Mesenchymal stem cell (in vitro differentiated cells and primary cell): Measurements from ENCODE around the gene DLX6.

Experiments
- DNase-seq: peaks from one replicate; pipeline ENCODE4 v3.0.0-alpha.2; 2013
- H2AFZ ChIP-seq: one replicate; pipeline ENCODE4 v1.6.1; 2013; ENCODE audit warnings: low read depth, mild to moderate bottlenecking, control low read depth, inconsistent platforms, low read length, moderate library complexity
- H2AK5ac ChIP-seq: 2 replicates; pipeline ENCODE4 v1.6.1; 2013; ENCODE audit warnings: low read length, moderate library complexity, mild to moderate bottlenecking, inconsistent platforms; ENCODE audit not compliant: severe bottlenecking
- H2BK120ac ChIP-seq: one replicate; pipeline ENCODE4 v1.6.1; 2013; ENCODE audit warnings: low read depth, mild to moderate bottlenecking, inconsistent platforms, low read length, moderate library complexity
- H2BK12ac ChIP-seq, 2 experiments: one replicate each; pipeline ENCODE4 v1.6.1; 2013; ENCODE audit warnings: inconsistent platforms in 2 of 2, low read length in 2 of 2, mild to moderate bottlenecking in 2 of 2, moderate library complexity in 2 of 2, control low read depth in 1 of 2
- H2BK15ac ChIP-seq: one replicate; pipeline ENCODE4 v1.6.1; 2013; ENCODE audit warnings: mild to moderate bottlenecking, low read depth, inconsistent platforms; ENCODE audit not compliant: poor library complexity, severe bottlenecking
- H2BK5ac ChIP-seq: 2 replicates; pipeline ENCODE4 v1.6.1; 2013; ENCODE audit warnings: low read depth, mild to moderate bottlenecking, low read length, control low read depth, inconsistent platforms; ENCODE audit not compliant: poor library complexity, severe bottlenecking
- H3K14ac ChIP-seq, 2 experiments: one replicate each; pipeline ENCODE4 v1.6.1; 2013; ENCODE audit warnings: inconsistent platforms in 2 of 2, low read length in 2 of 2, control low read depth in 1 of 2, mild to moderate bottlenecking in 1 of 2, moderate library complexity in 1 of 2
- H3K18ac ChIP-seq, 2 experiments: one replicate each; pipeline ENCODE4 v1.6.1; 2013; ENCODE audit warnings: inconsistent platforms in 2 of 2, low read length in 2 of 2, control low read depth in 1 of 2, low read depth in 1 of 2, mild to moderate bottlenecking in 1 of 2
- H3K23ac ChIP-seq, 2 experiments: one replicate each; pipeline ENCODE4 v1.6.1; 2013; ENCODE audit warnings: inconsistent platforms in 2 of 2, low read length in 2 of 2, mild to moderate bottlenecking in 2 of 2, moderate library complexity in 2 of 2, control low read depth in 1 of 2
- H3K27ac ChIP-seq: 2 replicates; pipeline ENCODE4 v1.5.1; 2013; ENCODE audit warnings: mild to moderate bottlenecking, moderate library complexity, low read length, control low read depth, inconsistent platforms; ENCODE audit not compliant: poor library complexity, severe bottlenecking
- H3K27me3 ChIP-seq, 2 experiments: 2 replicates each; pipeline versions ENCODE4 v1.6.1 to v1.7.0; 2013; ENCODE audit warnings: low read length in 2 of 2, mild to moderate bottlenecking in 2 of 2, moderate library complexity in 2 of 2, control low read depth in 1 of 2, inconsistent platforms in 1 of 2; ENCODE audit not compliant: control insufficient read depth in 1 of 2, insufficient read depth in 1 of 2
- H3K36me3 ChIP-seq, 2 experiments: 2 replicates each; pipeline versions ENCODE4 v1.6.1 to v1.7.0; 2013; ENCODE audit warnings: low read length in 2 of 2, control low read depth in 1 of 2, inconsistent platforms in 1 of 2, low read depth in 1 of 2, mild to moderate bottlenecking in 1 of 2; ENCODE audit not compliant: insufficient read depth in 2 of 2, control insufficient read depth in 1 of 2
- H3K4ac ChIP-seq, 2 experiments: one replicate each; pipeline ENCODE4 v1.6.1; 2013; ENCODE audit warnings: inconsistent platforms in 2 of 2, low read length in 2 of 2, mild to moderate bottlenecking in 2 of 2, moderate library complexity in 2 of 2, control low read depth in 1 of 2, low read depth in 1 of 2
- H3K4me1 ChIP-seq: 2 replicates; pipeline ENCODE4 v1.6.1; 2013; ENCODE audit warnings: low read depth, low read length, control low read depth; ENCODE audit not compliant: control insufficient read depth, insufficient read depth
- H3K4me2 ChIP-seq: 2 replicates; pipeline ENCODE4 v1.6.1; 2013; ENCODE audit warnings: low read length, mild to moderate bottlenecking, inconsistent platforms; ENCODE audit not compliant: poor library complexity, severe bottlenecking
- H3K4me3 ChIP-seq, 2 experiments: 2 replicates each; pipeline versions ENCODE4 v1.5.1 to v1.7.0; 2013; ENCODE audit warnings: low read length in 2 of 2, mild to moderate bottlenecking in 2 of 2, control low read depth in 1 of 2, low read depth in 1 of 2; ENCODE audit not compliant: insufficient read depth in 1 of 2
- H3K79me1 ChIP-seq: replicated peaks from 2 replicates; pipeline ENCODE4 v1.6.1; 2013; ENCODE audit warnings: mild to moderate bottlenecking, control low read depth, low read length, inconsistent platforms; ENCODE audit not compliant: poor library complexity, severe bottlenecking
- H3K9ac ChIP-seq: 2 replicates; pipeline ENCODE4 v1.7.0; 2013; ENCODE audit warnings: mild to moderate bottlenecking, low read length, moderate library complexity
- H3K9me3 ChIP-seq: 2 replicates; pipeline ENCODE4 v1.7.0; 2013; ENCODE audit warnings: mild to moderate bottlenecking, low read length; ENCODE audit not compliant: control insufficient read depth
- H4K8ac ChIP-seq: one replicate; pipeline ENCODE4 v1.6.1; 2013; ENCODE audit warnings: inconsistent platforms, mild to moderate bottlenecking, low read length, moderate library complexity
- H4K91ac ChIP-seq: one replicate; pipeline ENCODE4 v1.6.1; 2013; ENCODE audit warnings: mild to moderate bottlenecking, low read length, inconsistent platforms
- WGBS: methylation state at CpG from one replicate; pipeline ENCODE4 v1.1.7; 2013; ENCODE audit warnings: mixed read lengths; 5-methylcytosine and 5-hydroxymethylcytosine counted together

Gene DLX6

DNA sequence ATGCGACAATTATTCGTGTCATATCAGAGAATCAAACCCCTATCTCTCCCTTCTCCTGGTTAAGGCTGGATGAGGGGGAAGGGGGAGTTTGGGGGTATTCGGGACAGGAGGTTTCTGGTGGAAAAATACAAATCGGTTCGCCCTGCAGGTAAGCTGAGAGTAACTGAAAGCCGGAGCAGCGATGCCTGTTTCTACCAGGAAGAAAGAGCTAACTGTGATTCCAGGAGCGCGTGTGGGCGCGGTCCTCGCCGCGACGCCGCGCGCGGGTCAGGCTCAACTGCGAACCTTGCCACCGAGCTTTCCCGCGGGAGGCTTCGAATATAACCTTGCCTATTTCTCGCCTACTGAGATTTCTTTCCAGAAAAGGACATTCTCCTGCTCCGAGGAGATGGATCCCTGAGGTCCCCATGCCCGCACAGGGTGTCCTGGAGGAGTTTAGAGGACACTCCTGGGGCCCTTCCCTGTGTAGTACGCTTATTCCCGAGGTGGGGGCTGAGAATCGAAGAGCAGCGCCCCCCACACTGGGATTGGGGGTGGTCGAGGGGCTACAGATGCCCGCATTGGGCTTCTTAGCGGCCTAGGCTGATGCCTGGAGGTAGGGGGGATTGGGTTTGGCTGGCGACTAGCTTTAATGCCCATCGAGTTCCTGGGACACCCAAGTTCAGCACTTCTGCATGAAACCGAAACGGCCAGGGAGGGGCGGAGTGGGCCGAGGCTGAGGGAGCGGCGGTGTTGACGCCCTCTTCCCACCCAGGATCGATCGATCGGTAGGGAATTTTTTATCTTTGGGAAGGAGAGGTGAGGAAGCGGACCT lies 13.0 kb upstream of the DLX6 start:
- Histone ChIP-seq H3K4me1 (no peaks in the 10 kb centered on the region), H4K8ac (no peak overlapping the region), H3K36me3 (no peaks in the 10 kb centered on the region), H3K23ac (no peak overlapping the region), H3K18ac (no peak overlapping the region), H3K4me3 (peak overlapping the region in 1 of 2 experiments; percentile 51), H3K9ac (no peak overlapping the region), H4K91ac (no peak overlapping the region), H2AFZ (no peak overlapping the region), H3K4me2 (no peak overlapping the region), H2BK15ac (no peak overlapping the region), H3K9me3 (peaks cover 11% of the 10 kb centered on the region), H3K4ac (no peak overlapping the region), H2AK5ac (no peak overlapping the region), H2BK120ac (no peak overlapping the region), H3K14ac (no peak overlapping the region), H2BK12ac (no peak overlapping the region), H3K27ac (no peak overlapping the region), H3K27me3 (peaks cover 77 to 95% of the 10 kb centered on the region in 2 experiments), H2BK5ac (no peak overlapping the region), H3K79me1 (no peaks in the 10 kb centered on the region)
- 3% methylated on average over 45 of the region's 47 CpGs for WGBS
- DNase-seq: no peak

DNA sequence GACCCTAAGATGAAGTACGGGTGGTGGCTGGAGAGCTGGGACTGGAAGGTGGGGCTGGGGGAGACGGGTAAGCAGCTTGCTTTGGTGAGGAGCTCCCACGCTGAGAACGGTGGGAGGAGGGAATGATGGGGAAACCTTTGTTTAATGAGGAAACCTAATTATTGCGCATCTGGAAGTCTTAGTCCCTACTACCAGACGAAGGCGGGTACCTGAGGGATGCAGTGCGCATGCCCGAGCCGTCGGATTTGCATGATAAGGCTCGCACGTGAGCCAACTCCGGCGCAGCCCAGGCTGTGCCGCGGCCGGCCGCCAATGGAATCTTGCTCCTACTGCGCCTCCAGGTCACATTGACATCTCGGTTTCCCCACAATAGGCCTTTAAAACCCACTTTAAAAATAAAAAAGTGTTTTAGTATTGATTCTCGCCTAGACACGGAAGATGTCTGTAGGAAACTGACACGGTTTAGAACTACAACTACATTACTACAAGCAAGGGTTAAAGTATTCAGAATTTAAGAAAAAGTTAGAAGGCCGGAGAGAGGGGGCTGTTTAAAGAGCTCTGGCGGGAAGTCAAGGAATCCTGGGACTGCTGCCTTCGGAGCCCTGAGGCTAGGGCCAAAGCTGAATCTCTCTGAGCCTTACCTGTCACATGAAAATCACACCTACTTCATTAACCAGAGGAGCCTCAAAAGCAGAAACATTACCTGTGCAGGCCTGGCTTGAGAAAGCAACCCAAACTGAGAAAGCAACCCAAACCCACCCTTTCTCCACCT lies 12.1 kb upstream of the DLX6 start:
- Histone ChIP-seq H4K8ac (no peak overlapping the region), H2BK15ac (no peak overlapping the region), H3K36me3 (no peaks in the 10 kb centered on the region), H3K9me3 (peaks cover 11% of the 10 kb centered on the region), H3K27me3 (peaks cover 83 to 96% of the 10 kb centered on the region in 2 experiments), H3K23ac (no peak overlapping the region), H3K18ac (no peak overlapping the region), H2BK12ac (no peak overlapping the region), H3K4me1 (no peaks in the 10 kb centered on the region), H3K4ac (no peak overlapping the region), H2BK5ac (no peak overlapping the region), H3K4me2 (no peak overlapping the region), H4K91ac (no peak overlapping the region), H3K9ac (no peak overlapping the region), H3K27ac (no peak overlapping the region), H3K4me3 (peak overlapping the region in 1 of 2 experiments; percentile 51), H3K79me1 (no peaks in the 10 kb centered on the region), H2AK5ac (no peak overlapping the region), H3K14ac (no peak overlapping the region), H2AFZ (no peak overlapping the region), H2BK120ac (no peak overlapping the region)
- WGBS: 9% methylated on average over 21 of the region's 27 CpGs
- no peak for DNase-seq

DNA sequence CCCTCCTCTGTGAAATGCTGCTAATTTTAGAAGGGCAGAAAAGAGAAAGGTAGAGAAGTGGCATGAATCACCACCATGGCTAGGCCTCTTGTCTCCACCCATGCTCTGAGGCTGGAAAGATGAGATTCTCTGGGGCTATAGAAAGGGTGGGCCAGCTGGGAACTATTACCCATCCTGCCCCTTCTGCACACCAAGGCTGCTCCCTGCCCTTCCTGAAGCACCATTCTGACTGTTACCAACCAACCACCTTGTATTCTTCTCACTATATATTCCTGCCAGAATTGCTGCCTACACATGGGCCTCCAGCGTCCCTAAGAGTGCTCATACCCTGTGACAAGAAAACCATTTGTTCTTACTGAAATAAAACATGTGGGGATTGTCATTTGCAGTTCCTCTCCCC lies 11.4 kb upstream of the DLX6 start:
- no peak overlapping the region for H3K23ac ChIP-seq
- no peaks in the 10 kb centered on the region for H3K36me3 ChIP-seq
- H3K4me1 ChIP-seq: peaks cover 1% of the 10 kb centered on the region
- WGBS: 0% methylated on average over 1 of the region's 1 CpG
- H2BK15ac ChIP-seq: no peak overlapping the region
- no peak overlapping the region for H2AK5ac ChIP-seq
- H2BK5ac ChIP-seq: no peak overlapping the region
- no peak overlapping the region for H3K14ac ChIP-seq
- peaks cover 11% of the 10 kb centered on the region for H3K9me3 ChIP-seq
- H2AFZ ChIP-seq: no peak overlapping the region
- peaks cover 83 to 96% of the 10 kb centered on the region in 2 experiments for H3K27me3 ChIP-seq
- H3K4me3 ChIP-seq: no peak overlapping the region
- no peak overlapping the region for H3K9ac ChIP-seq
- DNase-seq: no peak
- H3K4me2 ChIP-seq: no peak overlapping the region
- no peak overlapping the region for H3K18ac ChIP-seq
- no peak overlapping the region for H4K8ac ChIP-seq
- H3K4ac ChIP-seq: no peak overlapping the region
- H3K27ac ChIP-seq: no peak overlapping the region
- H2BK120ac ChIP-seq: no peak overlapping the region
- H2BK12ac ChIP-seq: no peak overlapping the region
- no peak overlapping the region for H4K91ac ChIP-seq
- no peaks in the 10 kb centered on the region for H3K79me1 ChIP-seq

DNA sequence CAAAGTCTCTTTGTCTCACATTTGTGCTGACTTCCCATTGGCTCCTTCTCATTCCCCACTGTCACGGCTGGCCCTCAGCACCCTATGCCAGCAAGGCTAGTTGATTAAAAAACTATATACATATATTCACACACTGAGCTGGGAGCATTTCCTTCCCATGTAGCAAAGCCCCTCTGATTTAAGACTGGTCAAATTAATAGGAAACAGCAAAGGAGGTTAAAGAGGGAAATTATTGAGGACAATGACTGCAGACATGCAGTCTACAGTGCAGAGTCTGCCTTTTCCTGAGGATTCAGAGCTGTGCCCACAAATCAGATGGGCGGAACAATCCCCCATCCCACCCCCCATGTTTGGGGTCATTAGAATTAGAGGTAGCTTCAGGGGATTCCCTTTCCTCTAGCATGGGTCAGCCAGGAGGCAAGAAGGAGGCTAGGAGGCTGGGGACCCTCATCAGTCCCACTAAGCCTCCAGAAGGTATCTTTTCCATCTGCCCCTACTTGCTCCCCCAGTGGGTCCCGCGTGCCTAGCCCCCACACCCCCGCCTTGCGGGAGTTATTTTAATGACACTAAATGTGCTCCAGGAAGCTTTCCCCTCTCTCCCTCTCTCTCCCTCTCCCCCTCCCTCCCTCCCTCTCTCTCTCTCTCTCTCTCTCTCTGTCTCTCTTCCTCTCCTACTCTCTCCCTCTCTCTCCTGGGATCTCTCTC lies 9.8 kb upstream of the DLX6 start:
- Histone ChIP-seq H3K4me2 (no peak overlapping the region), H2BK15ac (no peak overlapping the region), H3K36me3 (no peaks in the 10 kb centered on the region), H3K18ac (no peak overlapping the region), H3K4me3 (no peak overlapping the region), H4K8ac (no peak overlapping the region), H4K91ac (no peak overlapping the region), H2AFZ (no peak overlapping the region), H3K9me3 (peaks cover 11% of the 10 kb centered on the region), H3K4ac (no peak overlapping the region), H3K14ac (no peak overlapping the region), H3K9ac (no peak overlapping the region), H3K27me3 (peaks cover 85 to 96% of the 10 kb centered on the region in 2 experiments), H2BK5ac (no peak overlapping the region), H3K4me1 (peaks cover 1% of the 10 kb centered on the region), H2AK5ac (no peak overlapping the region), H2BK120ac (no peak overlapping the region), H3K79me1 (no peaks in the 10 kb centered on the region), H3K23ac (no peak overlapping the region), H2BK12ac (no peak overlapping the region), H3K27ac (no peak overlapping the region)
- no peak for DNase-seq
- WGBS: 0% methylated on average over 5 of the region's 6 CpGs
